Ovary (tissue), 9 donors: ENCODE measurements around the gene TRAM2. TPM values are rescaled to one million over a fixed set of nuclear protein-coding genes. Genes with fewer than 3 reads are reported as not detected.

Source experiments
- DNase-seq, 5 donors: peaks; one replicate each; pipeline ENCODE4 v3.0.0-alpha.2; 2019 to 2020
- H3K27ac ChIP-seq, 2 donors: fragments of 200-600 bp; one replicate each; pipeline versions ENCODE4 v1.5.1 to v1.8.0; 2019 to 2022
- H3K27me3 ChIP-seq: fragments of 200-600 bp; one replicate; pipeline ENCODE4 v1.8.0; 2022
- H3K36me3 ChIP-seq: fragments of 200-600 bp; sonication (generic); one replicate; pipeline ENCODE4 v1.5.1; 2019
- H3K4me1 ChIP-seq: one replicate; pipeline ENCODE4 v1.8.1; 2013; ENCODE audit warnings: mild to moderate bottlenecking, moderate library complexity; ENCODE audit not compliant: insufficient read depth
- H3K4me3 ChIP-seq: fragments of 200-600 bp; sonication (generic); one replicate; pipeline ENCODE4 v1.5.1; 2017
- H3K9me3 ChIP-seq, 2 donors: fragments of 200-600 bp in 1 of 2; sonication (generic) in 1 of 2; one replicate each; pipeline versions ENCODE4 v1.5.1 to v1.8.1; 2013 to 2019; ENCODE audit warnings: mild to moderate bottlenecking in 1 of 2, moderate library complexity in 1 of 2
- EP300 ChIP-seq: sonication (generic); formaldehyde crosslinking; IDR thresholded peaks from one replicate; pipeline ENCODE4 v1.6.1; 2017; ENCODE audit warnings: antibody characterized with exemption
- POLR2A ChIP-seq: fragments of 450-650 bp; IDR thresholded peaks from one replicate; pipeline ENCODE4 v1.6.1; 2017; ENCODE audit warnings: antibody characterized with exemption, mild to moderate bottlenecking, moderate library complexity
- WGBS, 3 donors: extraction: QIAGEN DNeasy Blood & Tissue Kit in 1 of 3; methylation state at CpG; one replicate each; pipeline versions ENCODE4 v1.1.5 to v1.1.7; 2013 to 2017; 5-methylcytosine and 5-hydroxymethylcytosine counted together
- intact Hi-C, 4 donors: fragments of 100-400 bp; cut with DNase I; formaldehyde crosslinking; loops; one replicate each; pipeline versions ENCODE4 v1.11.0 to v1.15.1; 2022 to 2023
- polyA plus RNA-seq, 2 donors: library from polyadenylated mRNA; stranded (reverse); fragments of 200-250 nt in 1 of 2; fragments of 350-450 nt in 1 of 2; fragmentation: Illumina TruSeq in 1 of 2; extraction: RNeasy Lipid Tissue Mini Kit (QIAGEN cat#74804) in 1 of 2; gene quantifications; one replicate each; pipeline ENCODE4 v1.2.3, GENCODE V29; 2013 to 2014
- total RNA-seq, 7 donors: library from RNA; depleted of rRNA in 2 of 7; stranded (reverse); fragments of >200 nt in 2 of 7; fragmentation: NEBNext Ultra II Directional in 3 of 7; extraction: Animal tissue kit (Norgen Biotek cat#: 25700) in 3 of 7; gene quantifications; one replicate each; pipeline versions ENCODE4 v1.1.0 to v1.2.4, GENCODE V29; 2016 to 2023
- TF ChIP-seq, protein P1 (sequence below), 3 donors: fragments of 450-650 bp in 2 of 3; fragments of 200-600 bp in 1 of 3; IDR thresholded peaks; one replicate each; pipeline versions ENCODE4 v1.5.1 to v1.8.0; 2016 to 2022; ENCODE audit warnings: antibody characterized with exemption in 3 of 3, mild to moderate bottlenecking in 1 of 3
- donor health status: DM: no; HTN: no; CAD: no; lungs with moderate emphysema.
- donor health status: DM: no; HTN: no; CAD: no.
- donor health status: Bipolar disorder and iron deficiency.
- donor health status: DM: yes; HTN: yes; CAD: no.
- donor health status: DM: no; HTN: no; CAD: no.
- donor health status: DM: yes; HTN: yes; CAD: no.

Gene TRAM2
- total and polyA plus RNA-seq, 9 donors = 7.7 to 36.9 (median 22.0) TPM

- Histone ChIP-seq H3K36me3 (no peaks in the 10 kb centered on the region), H3K9me3 (no peaks in the 10 kb centered on the region), H3K4me3 (no peak overlapping the region), H3K4me1 (peaks cover 21% of the 10 kb centered on the region), H3K27ac (no peak overlapping the region), H3K27me3 (no peaks in the 10 kb centered on the region)
- TF ChIP-seq, protein P1, sequence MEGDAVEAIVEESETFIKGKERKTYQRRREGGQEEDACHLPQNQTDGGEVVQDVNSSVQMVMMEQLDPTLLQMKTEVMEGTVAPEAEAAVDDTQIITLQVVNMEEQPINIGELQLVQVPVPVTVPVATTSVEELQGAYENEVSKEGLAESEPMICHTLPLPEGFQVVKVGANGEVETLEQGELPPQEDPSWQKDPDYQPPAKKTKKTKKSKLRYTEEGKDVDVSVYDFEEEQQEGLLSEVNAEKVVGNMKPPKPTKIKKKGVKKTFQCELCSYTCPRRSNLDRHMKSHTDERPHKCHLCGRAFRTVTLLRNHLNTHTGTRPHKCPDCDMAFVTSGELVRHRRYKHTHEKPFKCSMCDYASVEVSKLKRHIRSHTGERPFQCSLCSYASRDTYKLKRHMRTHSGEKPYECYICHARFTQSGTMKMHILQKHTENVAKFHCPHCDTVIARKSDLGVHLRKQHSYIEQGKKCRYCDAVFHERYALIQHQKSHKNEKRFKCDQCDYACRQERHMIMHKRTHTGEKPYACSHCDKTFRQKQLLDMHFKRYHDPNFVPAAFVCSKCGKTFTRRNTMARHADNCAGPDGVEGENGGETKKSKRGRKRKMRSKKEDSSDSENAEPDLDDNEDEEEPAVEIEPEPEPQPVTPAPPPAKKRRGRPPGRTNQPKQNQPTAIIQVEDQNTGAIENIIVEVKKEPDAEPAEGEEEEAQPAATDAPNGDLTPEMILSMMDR (IDR thresholded peaks at IDR 0.05) = no peak
- TF ChIP-seq EP300 = no peak
- no peak for TF ChIP-seq POLR2A
- intact Hi-C loops = loop anchor here (5.0 to 10.0 kb wide), 3 partner anchors 65 to 87 kb away; partner anchors contain the start of genes EFHC1 (in 3 of the 4) and TRAM2 (in 2 of the 4)
- 89 to 92% (median 91%) methylated on average over 14 of the region's 14 CpGs for WGBS, 3 donors
- DNase-seq = no peak
Observed at GRCh38 chr6:52509281-52510212, 67.3 kb downstream of the TRAM2 start.

GRCh38 chr6:52508261-52508739 is 68.6 kb downstream of the TRAM2 start:
- 85 to 89% (median 86%) methylated on average over 5 of the region's 5 CpGs for WGBS, 3 donors
- Histone ChIP-seq H3K4me1 (peaks cover 19% of the 10 kb centered on the region), H3K9me3 (no peaks in the 10 kb centered on the region), H3K36me3 (no peaks in the 10 kb centered on the region), H3K27ac (no peak overlapping the region), H3K4me3 (no peak overlapping the region), H3K27me3 (no peaks in the 10 kb centered on the region)
- intact Hi-C loops = loop anchor here in 1 of 4 donors (10.0 kb wide), 1 partner anchor 83 kb away; the partner anchor contains the start of gene EFHC1
- no peak for TF ChIP-seq POLR2A
- TF ChIP-seq, protein P1 (IDR thresholded peaks at IDR 0.05) = no peak
- no peak for DNase-seq

DNA sequence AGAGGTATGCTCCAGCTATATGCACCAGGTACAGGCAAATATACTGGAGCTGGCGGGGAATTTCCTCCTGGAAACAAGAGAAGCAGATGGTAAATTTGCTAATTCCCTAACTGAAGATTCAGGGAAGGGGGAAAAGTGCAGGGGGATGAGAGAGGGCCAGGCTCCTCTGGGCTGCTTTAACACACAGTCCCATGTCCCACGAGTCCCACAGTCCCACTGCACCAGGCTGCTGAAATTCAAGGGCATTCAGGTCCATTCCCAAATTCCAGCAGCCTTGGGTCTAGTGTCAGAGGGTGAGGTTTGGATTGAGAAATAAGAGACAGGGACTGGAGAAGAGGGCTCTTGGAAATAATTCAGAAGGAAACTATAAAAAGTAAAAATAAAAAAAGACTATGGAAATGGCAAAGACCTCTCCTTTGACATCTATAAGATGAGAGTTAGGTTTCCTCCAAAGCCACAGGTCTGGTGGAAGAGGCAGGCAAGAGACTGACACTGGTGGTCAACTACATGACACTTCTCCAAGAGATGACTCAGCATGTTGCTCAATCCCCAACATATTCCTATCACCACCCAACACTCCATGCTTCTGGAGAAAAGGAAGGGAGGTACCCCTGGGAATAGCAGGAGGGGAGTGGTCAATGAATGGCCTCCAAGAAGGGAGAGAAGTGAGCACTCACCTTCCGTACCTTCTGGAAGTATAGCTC is 69.2 kb downstream of the TRAM2 start:
- Histone ChIP-seq H3K27me3 (no peaks in the 10 kb centered on the region), H3K27ac (no peak overlapping the region), H3K4me3 (no peak overlapping the region), H3K4me1 (peaks cover 18% of the 10 kb centered on the region), H3K36me3 (no peaks in the 10 kb centered on the region), H3K9me3 (no peaks in the 10 kb centered on the region)
- TF ChIP-seq EP300 (no peak), POLR2A (no peak)
- TF ChIP-seq, protein P1 (IDR thresholded peaks at IDR 0.05) = no peak
- WGBS, 3 donors = 87 to 93% (median 91%) methylated on average over 3 of the region's 3 CpGs
- DNase-seq = no peak
- intact Hi-C loops = loop anchor here in 1 of 4 donors (10.0 kb wide), 1 partner anchor 83 kb away; the partner anchor contains the start of gene EFHC1

- intact Hi-C loops = loop anchor here in 1 of 4 donors (10.0 kb wide), 1 partner anchor 82 kb away; the partner anchor contains the start of gene EFHC1
- no peak for DNase-seq
- no peaks in the 10 kb centered on the region for H3K36me3 ChIP-seq
- WGBS, 3 donors = 80 to 83% (median 82%) methylated on average over 9 of the region's 9 CpGs
- no peak for TF ChIP-seq POLR2A
- no peak for TF ChIP-seq EP300
- TF ChIP-seq, protein P1 (IDR thresholded peaks at IDR 0.05) = no peak
- H3K4me1 ChIP-seq = peaks cover 8% of the 10 kb centered on the region
- no peak overlapping the region for H3K27ac ChIP-seq
- no peak overlapping the region for H3K4me3 ChIP-seq
- H3K9me3 ChIP-seq = no peaks in the 10 kb centered on the region
- H3K27me3 ChIP-seq = no peaks in the 10 kb centered on the region
Observed at GRCh38 chr6:52506476-52506875, 70.4 kb downstream of the TRAM2 start.
